Ishikawa (cell line): ENCODE results near the gene EP300.

ENCODE experiments used
- CEBPB ChIP-seq: IDR thresholded peaks from 2 replicates; pipeline ENCODE4 v1.6.1; 2012
- CREB1 ChIP-seq: IDR thresholded peaks from 2 replicates; pipeline ENCODE4 v1.6.1; 2012; ENCODE audit warnings: low read depth
- EGR1 ChIP-seq: IDR thresholded peaks from 2 replicates; pipeline ENCODE4 v1.6.1; 2012
- EP300 ChIP-seq: IDR thresholded peaks from 2 replicates; pipeline ENCODE4 v1.6.1; 2012; ENCODE audit warnings: borderline replicate concordance
- FOXM1 ChIP-seq: IDR thresholded peaks from 2 replicates; pipeline ENCODE4 v1.6.1; 2012; ENCODE audit warnings: low read depth, borderline replicate concordance
- MAX ChIP-seq: IDR thresholded peaks from 2 replicates; pipeline ENCODE4 v1.6.1; 2012
- NFIC ChIP-seq: IDR thresholded peaks from 2 replicates; pipeline ENCODE4 v1.6.1; 2012
- RAD21 ChIP-seq: IDR thresholded peaks from 2 replicates; pipeline ENCODE4 v1.6.1; 2012; ENCODE audit warnings: low read depth
- REST ChIP-seq: IDR thresholded peaks from 2 replicates; pipeline ENCODE4 v1.6.1; 2012; ENCODE audit warnings: low read depth, mild to moderate bottlenecking
- TAF1 ChIP-seq: IDR thresholded peaks from 2 replicates; pipeline ENCODE4 v1.6.1; 2012; ENCODE audit warnings: low read depth, mild to moderate bottlenecking
- TCF12 ChIP-seq: IDR thresholded peaks from 2 replicates; pipeline ENCODE4 v1.6.1; 2012; ENCODE audit warnings: low read depth
- TEAD4 ChIP-seq: IDR thresholded peaks from 2 replicates; pipeline ENCODE4 v1.6.1; 2012
- USF1 ChIP-seq: IDR thresholded peaks from 2 replicates; pipeline ENCODE4 v1.6.1; 2012
- YY1 ChIP-seq: IDR thresholded peaks from 2 replicates; pipeline ENCODE4 v1.6.1; 2012; ENCODE audit warnings: low read depth
- ZBTB7A ChIP-seq: IDR thresholded peaks from 2 replicates; pipeline ENCODE4 v1.6.1; 2012; ENCODE audit warnings: low read depth

EP300 gene

GRCh38 chr22:41180926-41181325, 88.5 kb downstream of the EP300 start:
- TF ChIP-seq MAX (no peak), REST (no peak), RAD21 (no peak), NFIC (no peak), EP300 (no peak), ZBTB7A (no peak), YY1 (no peak), EGR1 (no peak), TCF12 (no peak), CEBPB (no peak)

- no peak for TF ChIP-seq YY1
- TF ChIP-seq ZBTB7A = no peak
- TF ChIP-seq TCF12 = no peak
- no peak for TF ChIP-seq FOXM1
- TF ChIP-seq EGR1 = no peak
- no peak for TF ChIP-seq REST
- no peak for TF ChIP-seq TEAD4
- no peak for TF ChIP-seq NFIC
These were observed 89.2 kb downstream of the EP300 start for GRCh38 chr22:41181349-41182241.

GRCh38 chr22:41184679-41185078, 92.3 kb downstream of the EP300 start:
- TF ChIP-seq TAF1 (no peak), CREB1 (no peak), EP300 (no peak), TCF12 (no peak), FOXM1 (no peak), NFIC (no peak), EGR1 (no peak), USF1 (no peak), YY1 (no peak), REST (no peak), CEBPB (no peak), TEAD4 (no peak), RAD21 (no peak), MAX (no peak), ZBTB7A (no peak)

- TF ChIP-seq YY1 = no peak
- no peak for TF ChIP-seq EP300
- TF ChIP-seq REST = no peak
- no peak for TF ChIP-seq ZBTB7A
- TF ChIP-seq MAX = no peak
- no peak for TF ChIP-seq TAF1
- TF ChIP-seq USF1 = no peak
- TF ChIP-seq NFIC = no peak
- TF ChIP-seq TEAD4 = no peak
- TF ChIP-seq CEBPB = no peak
These were observed 99.1 kb downstream of the EP300 start for GRCh38 chr22:41191467-41191866.
